GM18498 (cell line): ENCODE results near the gene NUP54.

ENCODE experiments used
- ATAC-seq: cut with Tn5 transposase; IDR thresholded peaks from one replicate; pipeline ENCODE4 v1.9.1; 2021; ENCODE audit warnings: mild to moderate bottlenecking, moderate library complexity; ENCODE audit not compliant: unreplicated experiment

NUP54 gene

DNA sequence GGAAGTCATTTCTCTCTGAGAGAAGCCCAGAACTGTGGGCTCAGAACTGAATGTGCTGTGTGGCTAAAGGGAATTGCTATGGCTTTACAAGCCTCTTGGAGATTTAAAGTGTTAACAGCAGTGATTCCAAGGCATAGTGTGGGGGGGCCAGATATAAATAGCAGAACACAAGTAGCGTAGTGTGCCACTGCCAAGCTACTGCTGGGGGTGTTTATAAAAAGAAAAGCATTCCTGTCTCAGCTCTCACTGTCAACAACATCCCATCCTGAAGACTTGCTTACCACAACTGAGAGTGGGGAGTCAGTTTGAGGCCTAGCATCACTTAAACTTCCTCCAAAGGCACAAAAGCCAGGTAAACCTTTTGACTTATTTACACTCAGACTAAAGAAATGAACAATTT is 73.7 kb downstream of the NUP54 start, which contains the start of gene ART3:
TSS of gene ART3 (plus strand) at position 242 of the 400 bp plus-strand sequence. CDS start 1,181 bp downstream, outside the sequence.
- no peak for ATAC-seq

DNA sequence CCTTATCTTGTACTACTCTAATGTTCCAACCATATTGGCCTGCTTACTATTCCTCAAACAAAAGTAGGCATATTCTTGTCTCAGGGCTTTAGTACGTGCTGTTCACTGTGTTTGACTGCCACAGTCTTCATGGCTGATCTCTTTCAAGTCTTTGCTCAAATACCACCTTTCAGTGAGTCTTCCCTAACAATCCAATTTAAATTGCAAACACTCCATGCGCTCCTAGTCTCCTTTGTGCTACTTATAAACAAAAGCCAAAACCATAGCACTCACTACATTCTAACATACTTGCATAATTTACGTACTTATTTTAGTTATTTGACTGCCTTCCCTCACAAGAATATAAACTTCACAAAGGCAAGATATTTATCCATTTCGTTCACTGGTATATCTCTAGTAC is 75.4 kb downstream of the NUP54 start:
- ATAC-seq = no peak

DNA sequence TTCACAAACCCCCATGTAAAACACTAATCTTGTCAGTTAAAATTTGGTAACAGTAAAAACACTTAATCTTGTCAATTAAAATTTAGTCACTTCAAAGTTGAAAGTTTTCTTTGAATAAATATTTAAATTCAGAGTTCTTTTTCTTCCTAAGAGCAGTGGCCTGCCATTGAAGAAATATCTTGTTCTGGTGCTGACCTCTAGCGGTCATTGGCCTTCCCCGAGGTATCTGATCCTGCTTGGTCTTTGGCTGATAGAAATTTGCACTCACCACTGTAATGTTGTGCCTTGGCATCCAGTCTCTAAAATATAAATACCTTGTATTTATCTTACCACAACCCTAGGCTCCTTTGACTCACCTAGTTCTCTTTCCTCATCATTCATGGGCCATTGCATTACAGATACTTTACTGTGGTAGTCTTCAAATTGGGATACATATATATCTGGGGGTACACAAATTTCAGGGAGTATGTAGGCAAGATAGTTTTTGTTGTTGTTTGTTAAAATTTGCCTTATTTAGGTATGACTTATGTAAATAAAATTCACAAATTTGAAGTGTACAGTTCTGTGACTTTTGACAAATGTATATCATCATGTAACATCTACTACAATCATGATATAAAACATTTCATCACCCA is 80.4 kb downstream of the NUP54 start:
- ATAC-seq = peak; percentile 86

DNA sequence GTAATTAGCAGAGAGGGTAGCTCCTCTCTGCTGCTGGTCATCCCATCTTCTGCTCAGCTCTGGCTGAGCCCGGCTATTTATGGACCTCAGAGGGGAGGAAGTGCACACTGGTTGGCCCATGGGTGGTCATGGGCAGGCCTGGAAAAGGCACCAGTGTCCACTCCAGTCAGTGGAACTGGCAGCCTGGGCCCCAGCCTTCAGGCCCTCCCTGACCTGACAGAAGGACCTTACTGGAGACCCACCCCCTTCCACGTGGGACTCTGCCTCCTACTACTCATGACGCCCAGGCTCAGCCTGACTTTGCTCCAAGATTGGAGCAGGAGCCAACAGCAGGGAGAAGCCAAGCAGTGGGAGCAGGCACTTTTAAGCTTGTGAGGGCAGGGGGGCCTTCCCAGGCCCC is 81.7 kb downstream of the NUP54 start:
- ATAC-seq = no peak
